ENCODE data around the gene CHAF1A.

The CHAF1A gene

GRCh38 chr19:4402171-4403004, at the start of gene CHAF1A:
CHAF1A (plus strand) TSS chr19:4402640; CDS start chr19:4402763, 123 bp downstream.
- peak; percentile 98 to 99 for DNase-seq (ENCODE audit: low read depth in 2 of 2)

- DNase-seq (ENCODE audit: low read depth in 2 of 2) = peak; percentile 23 to 43
Measured at GRCh38 chr19:4352701-4353121, 49.7 kb upstream of the CHAF1A start.

GRCh38 chr19:4354282-4354681, 48.2 kb upstream of the CHAF1A start:
- no peak for DNase-seq (ENCODE audit: low read depth in 2 of 2)

- DNase-seq (ENCODE audit: low read depth in 2 of 2) = no peak
Measured at GRCh38 chr19:4354897-4355296, 47.5 kb upstream of the CHAF1A start.

GRCh38 chr19:4357095-4357797, 45.2 kb upstream of the CHAF1A start:
- DNase-seq (ENCODE audit: low read depth in 2 of 2) = no peak

GRCh38 chr19:4357921-4358326, 44.5 kb upstream of the CHAF1A start:
- no peak for DNase-seq (ENCODE audit: low read depth in 2 of 2)

- no peak for DNase-seq (ENCODE audit: low read depth in 2 of 2)
Measured at GRCh38 chr19:4358709-4359626, 43.5 kb upstream of the CHAF1A start.

GRCh38 chr19:4359627-4360000, 42.8 kb upstream of the CHAF1A start:
- no peak for DNase-seq (ENCODE audit: low read depth in 2 of 2)

GRCh38 chr19:4360081-4360569, 42.3 kb upstream of the CHAF1A start:
- no peak for DNase-seq (ENCODE audit: low read depth in 2 of 2)

- no peak for DNase-seq (ENCODE audit: low read depth in 2 of 2)
Measured at GRCh38 chr19:4360641-4361151, 41.7 kb upstream of the CHAF1A start.

GRCh38 chr19:4361152-4362046, 41.0 kb upstream of the CHAF1A start:
- no peak for DNase-seq (ENCODE audit: low read depth in 2 of 2)

GRCh38 chr19:4362101-4362828, 40.2 kb upstream of the CHAF1A start:
- DNase-seq (ENCODE audit: low read depth in 2 of 2) = no peak

- DNase-seq (ENCODE audit: low read depth in 2 of 2) = no peak
Measured at GRCh38 chr19:4362831-4363545, 39.5 kb upstream of the CHAF1A start.

- no peak for DNase-seq (ENCODE audit: low read depth in 2 of 2)
Measured at GRCh38 chr19:4363571-4364304, 38.7 kb upstream of the CHAF1A start.

GRCh38 chr19:4365341-4365740, 37.1 kb upstream of the CHAF1A start:
- no peak for DNase-seq (ENCODE audit: low read depth in 2 of 2)

- no peak for DNase-seq (ENCODE audit: low read depth in 2 of 2)
Measured at GRCh38 chr19:4365791-4366665, 36.4 kb upstream of the CHAF1A start.

- DNase-seq (ENCODE audit: low read depth in 2 of 2) = no peak
Measured at GRCh38 chr19:4366666-4367335, 35.6 kb upstream of the CHAF1A start.

Measured in stimulated activated CD8-positive, alpha-beta memory T cell treated with anti-CD3 and anti-CD28 coated beads, Interleukin-15, amount 100 ng/mL, for 4 hours (primary cell).